K562 (cell line): Measurements from ENCODE around the gene AP1G1.
"Not testable (repeated sequence)": the region's sequence is repeated elsewhere in the genome, so short reads cannot be mapped to it uniquely, and the experiment has no call there.

Experiments used
- C11orf30 ChIP-seq: fragments of 450-650 bp; IDR thresholded peaks from 2 replicates; pipeline ENCODE4 v1.6.1; 2016; ENCODE audit warnings: low read depth, mild to moderate bottlenecking
- ELF1 ChIP-seq: fragments of 200-800 bp; sonication (Bioruptor generic); IDR thresholded peaks from 2 replicates; pipeline ENCODE4 v1.6.1; 2016; ENCODE audit warnings: missing genetic modification characterization, missing compliant biosample characterization
- ETV1 ChIP-seq: fragments of 450-650 bp; conservative IDR thresholded peaks from 2 replicates; pipeline ENCODE4 v1.6.1; 2016; ENCODE audit warnings: missing genetic modification characterization, control low read depth, low read depth, missing compliant biosample characterization
- HIVEP1 ChIP-seq: fragments of 250-450 bp; sonication (Bioruptor Pico); IDR thresholded peaks from 2 replicates; pipeline ENCODE4 v1.4.0; 2020; ENCODE audit warnings: mild to moderate bottlenecking
- SETDB1 ChIP-seq: IDR thresholded peaks from one replicate; pipeline ENCODE4 v1.6.1; 2012; ENCODE audit warnings: low read length, control low read depth, inconsistent platforms
- SNRNP70 ChIP-seq: fragments of 200-400 bp; formaldehyde crosslinking; optimal IDR thresholded peaks from 2 replicates; pipeline ENCODE3; 2017; ENCODE audit warnings: low read depth, low read length
- THRA ChIP-seq: fragments of 450-650 bp; IDR thresholded peaks from 2 replicates; pipeline ENCODE4 v1.6.1; 2017; ENCODE audit warnings: mild to moderate bottlenecking, moderate library complexity
- TOE1 ChIP-seq, 2 experiments: fragments of 450-650 bp in 1 of 2; sonication (generic) in 1 of 2; formaldehyde crosslinking in 1 of 2; IDR thresholded peaks; 2 replicates each; pipeline versions ENCODE4 v1.7.1 to v1.8.0; 2016 to 2022; ENCODE audit warnings: borderline replicate concordance in 2 of 2, mild to moderate bottlenecking in 2 of 2, antibody characterized with exemption in 1 of 2, inconsistent platforms in 1 of 2, low read depth in 1 of 2, missing genetic modification reagents in 1 of 2, moderate library complexity in 1 of 2
- YY1 ChIP-seq, 3 experiments: IDR thresholded peaks; 2 replicates each; pipeline ENCODE4 v1.6.1; 2011; ENCODE audit warnings: low read length in 2 of 3, mild to moderate bottlenecking in 2 of 3, moderate library complexity in 2 of 3, borderline replicate concordance in 1 of 3, control low read depth in 1 of 3, low read depth in 1 of 3; ENCODE audit not compliant: insufficient read depth in 3 of 3, insufficient replicate concordance in 2 of 3, control insufficient read depth in 1 of 3, insufficient read length in 1 of 3; ENCODE audit errors: extremely low read depth in 1 of 3
- ZC3H11A ChIP-seq: IDR thresholded peaks from 2 replicates; pipeline ENCODE4 v1.6.1; 2012; ENCODE audit warnings: low read depth, low read length, improper control_type of control experiment
- TF ChIP-seq, protein P1 (sequence below), 3 experiments: IDR thresholded peaks in 2 of 3; conservative IDR thresholded peaks in 1 of 3; 2 replicates each; pipeline ENCODE4 v1.5.1; 2011 to 2012; ENCODE audit warnings: low read length in 3 of 3, mild to moderate bottlenecking in 3 of 3, control low read depth in 2 of 3, improper control_type of control experiment in 1 of 3, inconsistent platforms in 1 of 3, low read depth in 1 of 3, mixed read lengths in 1 of 3, moderate library complexity in 1 of 3; ENCODE audit not compliant: insufficient read depth in 2 of 3
- TF ChIP-seq, protein P2 (sequence below): sonication (generic); formaldehyde crosslinking; IDR thresholded peaks from 2 replicates; pipeline ENCODE4 v1.8.0; 2023; ENCODE audit warnings: mild to moderate bottlenecking, missing genetic modification reagents
- TF ChIP-seq, protein P3 (sequence below): fragments of 250-450 bp; sonication (Bioruptor Pico); IDR thresholded peaks from 2 replicates; pipeline ENCODE4 v1.5.0; 2021; ENCODE audit warnings: mild to moderate bottlenecking, borderline replicate concordance

- not testable (repeated sequence) for TF ChIP-seq HIVEP1; YY1 (IDR thresholded peaks at IDR 0.05; ENCODE audit: borderline replicate concordance in 1 of 3, control insufficient read depth in 1 of 3, extremely low read depth in 1 of 3, insufficient read depth in 3 of 3, insufficient read length in 1 of 3, insufficient replicate concordance in 2 of 3, low read depth in 1 of 3, low read length in 2 of 3); THRA; C11orf30; SNRNP70; ELF1 (tag); ZC3H11A; ETV1 (tag); TOE1 (IDR thresholded peaks at IDR 0.05; ENCODE audit: borderline replicate concordance); TOE1 (CRISPR knock-in tag; IDR thresholded peaks at IDR 0.05; ENCODE audit: borderline replicate concordance, low read depth); SETDB1
- TF ChIP-seq, protein P1, sequence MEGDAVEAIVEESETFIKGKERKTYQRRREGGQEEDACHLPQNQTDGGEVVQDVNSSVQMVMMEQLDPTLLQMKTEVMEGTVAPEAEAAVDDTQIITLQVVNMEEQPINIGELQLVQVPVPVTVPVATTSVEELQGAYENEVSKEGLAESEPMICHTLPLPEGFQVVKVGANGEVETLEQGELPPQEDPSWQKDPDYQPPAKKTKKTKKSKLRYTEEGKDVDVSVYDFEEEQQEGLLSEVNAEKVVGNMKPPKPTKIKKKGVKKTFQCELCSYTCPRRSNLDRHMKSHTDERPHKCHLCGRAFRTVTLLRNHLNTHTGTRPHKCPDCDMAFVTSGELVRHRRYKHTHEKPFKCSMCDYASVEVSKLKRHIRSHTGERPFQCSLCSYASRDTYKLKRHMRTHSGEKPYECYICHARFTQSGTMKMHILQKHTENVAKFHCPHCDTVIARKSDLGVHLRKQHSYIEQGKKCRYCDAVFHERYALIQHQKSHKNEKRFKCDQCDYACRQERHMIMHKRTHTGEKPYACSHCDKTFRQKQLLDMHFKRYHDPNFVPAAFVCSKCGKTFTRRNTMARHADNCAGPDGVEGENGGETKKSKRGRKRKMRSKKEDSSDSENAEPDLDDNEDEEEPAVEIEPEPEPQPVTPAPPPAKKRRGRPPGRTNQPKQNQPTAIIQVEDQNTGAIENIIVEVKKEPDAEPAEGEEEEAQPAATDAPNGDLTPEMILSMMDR (IDR thresholded peaks at IDR 0.05 in 2 of 3, conservative IDR thresholded peaks at IDR 0.05 in 1 of 3; ENCODE audit: insufficient read depth in 2 of 3, low read depth in 1 of 3, low read length in 3 of 3): not testable (repeated sequence)
- TF ChIP-seq, protein P2, sequence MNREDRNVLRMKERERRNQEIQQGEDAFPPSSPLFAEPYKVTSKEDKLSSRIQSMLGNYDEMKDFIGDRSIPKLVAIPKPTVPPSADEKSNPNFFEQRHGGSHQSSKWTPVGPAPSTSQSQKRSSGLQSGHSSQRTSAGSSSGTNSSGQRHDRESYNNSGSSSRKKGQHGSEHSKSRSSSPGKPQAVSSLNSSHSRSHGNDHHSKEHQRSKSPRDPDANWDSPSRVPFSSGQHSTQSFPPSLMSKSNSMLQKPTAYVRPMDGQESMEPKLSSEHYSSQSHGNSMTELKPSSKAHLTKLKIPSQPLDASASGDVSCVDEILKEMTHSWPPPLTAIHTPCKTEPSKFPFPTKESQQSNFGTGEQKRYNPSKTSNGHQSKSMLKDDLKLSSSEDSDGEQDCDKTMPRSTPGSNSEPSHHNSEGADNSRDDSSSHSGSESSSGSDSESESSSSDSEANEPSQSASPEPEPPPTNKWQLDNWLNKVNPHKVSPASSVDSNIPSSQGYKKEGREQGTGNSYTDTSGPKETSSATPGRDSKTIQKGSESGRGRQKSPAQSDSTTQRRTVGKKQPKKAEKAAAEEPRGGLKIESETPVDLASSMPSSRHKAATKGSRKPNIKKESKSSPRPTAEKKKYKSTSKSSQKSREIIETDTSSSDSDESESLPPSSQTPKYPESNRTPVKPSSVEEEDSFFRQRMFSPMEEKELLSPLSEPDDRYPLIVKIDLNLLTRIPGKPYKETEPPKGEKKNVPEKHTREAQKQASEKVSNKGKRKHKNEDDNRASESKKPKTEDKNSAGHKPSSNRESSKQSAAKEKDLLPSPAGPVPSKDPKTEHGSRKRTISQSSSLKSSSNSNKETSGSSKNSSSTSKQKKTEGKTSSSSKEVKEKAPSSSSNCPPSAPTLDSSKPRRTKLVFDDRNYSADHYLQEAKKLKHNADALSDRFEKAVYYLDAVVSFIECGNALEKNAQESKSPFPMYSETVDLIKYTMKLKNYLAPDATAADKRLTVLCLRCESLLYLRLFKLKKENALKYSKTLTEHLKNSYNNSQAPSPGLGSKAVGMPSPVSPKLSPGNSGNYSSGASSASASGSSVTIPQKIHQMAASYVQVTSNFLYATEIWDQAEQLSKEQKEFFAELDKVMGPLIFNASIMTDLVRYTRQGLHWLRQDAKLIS (CRISPR knock-in tag): not testable (repeated sequence)
- TF ChIP-seq, protein P3, sequence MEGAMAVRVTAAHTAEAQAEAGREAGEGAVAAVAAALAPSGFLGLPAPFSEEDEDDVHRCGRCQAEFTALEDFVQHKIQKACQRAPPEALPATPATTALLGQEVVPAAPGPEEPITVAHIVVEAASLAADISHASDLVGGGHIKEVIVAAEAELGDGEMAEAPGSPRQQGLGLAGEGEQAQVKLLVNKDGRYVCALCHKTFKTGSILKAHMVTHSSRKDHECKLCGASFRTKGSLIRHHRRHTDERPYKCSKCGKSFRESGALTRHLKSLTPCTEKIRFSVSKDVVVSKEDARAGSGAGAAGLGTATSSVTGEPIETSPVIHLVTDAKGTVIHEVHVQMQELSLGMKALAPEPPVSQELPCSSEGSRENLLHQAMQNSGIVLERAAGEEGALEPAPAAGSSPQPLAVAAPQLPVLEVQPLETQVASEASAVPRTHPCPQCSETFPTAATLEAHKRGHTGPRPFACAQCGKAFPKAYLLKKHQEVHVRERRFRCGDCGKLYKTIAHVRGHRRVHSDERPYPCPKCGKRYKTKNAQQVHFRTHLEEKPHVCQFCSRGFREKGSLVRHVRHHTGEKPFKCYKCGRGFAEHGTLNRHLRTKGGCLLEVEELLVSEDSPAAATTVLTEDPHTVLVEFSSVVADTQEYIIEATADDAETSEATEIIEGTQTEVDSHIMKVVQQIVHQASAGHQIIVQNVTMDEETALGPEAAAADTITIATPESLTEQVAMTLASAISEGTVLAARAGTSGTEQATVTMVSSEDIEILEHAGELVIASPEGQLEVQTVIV (CRISPR knock-in tag): not testable (repeated sequence)
Observed at GRCh38 chr16:71832112-71832511, 23.5 kb upstream of the AP1G1 start.
